ENCODE results near the gene APOBEC3F. TPM values are rescaled to one million over a fixed set of nuclear protein-coding genes. Genes with fewer than 3 reads are reported as not detected.
A peak's percentile ranks its signal among the peaks of the same experiment; 100 is the strongest.
"Not testable (repeated sequence)": the region's sequence is repeated elsewhere in the genome, so short reads cannot be mapped to it uniquely, and the experiment has no call there.

APOBEC3F gene
- total and polyA plus RNA-seq, 2 experiments from 2014 or later, result 6.2 to 10.1 TPM

DNA sequence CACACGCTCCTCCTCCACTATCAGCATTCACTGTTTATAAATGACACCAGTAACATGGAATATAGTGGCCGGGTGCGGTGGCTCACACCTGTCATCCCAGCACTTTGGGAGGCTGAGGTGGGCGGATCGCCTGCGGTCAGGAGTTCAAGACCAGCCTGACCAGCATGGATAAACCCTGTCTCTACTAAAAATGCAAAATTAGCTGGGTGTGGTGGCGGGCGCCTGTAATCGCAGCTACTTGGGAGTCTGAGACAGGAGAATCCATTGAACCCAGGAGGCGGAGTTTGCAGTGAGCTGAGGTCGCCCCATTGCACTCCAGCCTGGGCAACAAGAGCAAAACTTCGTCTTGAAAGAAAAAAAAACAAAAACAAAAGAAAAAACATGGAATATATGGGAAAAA, 37.2 kb downstream of the APOBEC3F start:
- H3K9me3 ChIP-seq (ENCODE audit: low read depth); H4K20me1 ChIP-seq (ENCODE audit: insufficient read depth); H3K27ac ChIP-seq; H3F3A ChIP-seq (ENCODE audit: insufficient read depth); H3K9me2 ChIP-seq (ENCODE audit: insufficient read depth); H3K9ac ChIP-seq; DNase-seq; H3K27me3 ChIP-seq (replicated peaks; ENCODE audit: insufficient read depth); H3K36me3 ChIP-seq (ENCODE audit: low read depth); in situ Hi-C loops (cut with MboI); H3K4me2 ChIP-seq (ENCODE audit: unreplicated experiment); H3K4me1 ChIP-seq (ENCODE audit: insufficient read depth); H3K79me2 ChIP-seq (ENCODE audit: insufficient read depth): not testable (repeated sequence)
- H3K4me3 ChIP-seq, result peak overlapping the region; percentile 79
- H2AFZ ChIP-seq, result peak overlapping the region; percentile 86; the same call in 1 of the 2 replicates
- 79% methylated on average over 12 of the region's 12 CpGs for WGBS, 2 experiments (ENCODE audit: low coverage in 1 of 2, low lambda C conversion rate in 2 of 2, missing lambda C conversion rate in 2 of 2)

DNA sequence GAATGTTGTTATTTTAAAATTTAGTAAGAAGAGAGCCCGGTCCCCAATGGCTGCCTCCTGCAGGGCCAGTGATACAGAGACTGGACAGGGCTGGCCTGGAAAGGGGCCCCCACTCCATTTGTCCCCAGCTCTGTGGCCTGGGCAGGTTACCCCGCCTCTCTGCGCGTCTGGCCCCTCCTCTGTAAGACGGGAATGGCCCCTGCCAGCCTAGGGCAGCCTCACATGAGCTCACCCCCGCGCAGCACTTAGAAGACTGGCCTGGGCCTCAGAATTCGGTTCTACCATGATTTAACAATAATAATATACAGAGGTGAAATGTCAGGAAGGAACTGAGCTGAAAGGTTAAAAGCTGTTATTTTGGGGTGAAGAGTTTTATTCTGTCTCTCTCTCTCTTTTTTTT, 37.7 kb downstream of the APOBEC3F start:
- H3K36me3 ChIP-seq (ENCODE audit: low read depth), result no peaks in the 10 kb centered on the region
- H3K4me3 ChIP-seq, result no peak overlapping the region
- no peak overlapping the region for H3K9ac ChIP-seq
- no peak for TF ChIP-seq EZH2phosphoT487 (IDR thresholded peaks at IDR 0.05; ENCODE audit: insufficient read depth, low read depth)
- no peak for TF ChIP-seq EZH2 (IDR thresholded peaks at IDR 0.05; ENCODE audit: insufficient read depth, poor library complexity, severe bottlenecking)
- no peak overlapping the region for H3K4me2 ChIP-seq (ENCODE audit: unreplicated experiment)
- H3K27me3 ChIP-seq (replicated peaks; ENCODE audit: insufficient read depth), result no peaks in the 10 kb centered on the region
- 87 to 90% methylated on average over 8 of the region's 8 CpGs for WGBS, 2 experiments (ENCODE audit: low coverage in 1 of 2, low lambda C conversion rate in 2 of 2, missing lambda C conversion rate in 2 of 2)
- in situ Hi-C loops (cut with MboI), result no loop called here
- no peak overlapping the region for H2AFZ ChIP-seq
- no peak for DNase-seq
- no peaks in the 10 kb centered on the region for H3K9me2 ChIP-seq (ENCODE audit: insufficient read depth)
- H3K27ac ChIP-seq, result no peak overlapping the region
- no peaks in the 10 kb centered on the region for H3K79me2 ChIP-seq (ENCODE audit: insufficient read depth)
- no peaks in the 10 kb centered on the region for H3K4me1 ChIP-seq (ENCODE audit: insufficient read depth)
- H4K20me1 ChIP-seq (ENCODE audit: insufficient read depth), result no peaks in the 10 kb centered on the region
- no peaks in the 10 kb centered on the region for H3F3A ChIP-seq (ENCODE audit: insufficient read depth)
- no peaks in the 10 kb centered on the region for H3K9me3 ChIP-seq (ENCODE audit: low read depth)

GRCh38 chr22:39079054-39079637, 38.5 kb downstream of the APOBEC3F start:
- H3K36me3 ChIP-seq (ENCODE audit: low read depth); H3K27me3 ChIP-seq (replicated peaks; ENCODE audit: insufficient read depth); H3K4me2 ChIP-seq (ENCODE audit: unreplicated experiment); H3K9me2 ChIP-seq (ENCODE audit: insufficient read depth); in situ Hi-C loops (cut with MboI); H3K4me1 ChIP-seq (ENCODE audit: insufficient read depth); H3K79me2 ChIP-seq (ENCODE audit: insufficient read depth); H3K27ac ChIP-seq; H3F3A ChIP-seq (ENCODE audit: insufficient read depth); H3K4me3 ChIP-seq; H3K9me3 ChIP-seq (ENCODE audit: low read depth); H3K9ac ChIP-seq; H4K20me1 ChIP-seq (ENCODE audit: insufficient read depth); DNase-seq; H2AFZ ChIP-seq: not testable (repeated sequence)
- WGBS, 2 experiments (ENCODE audit: low coverage in 1 of 2, low lambda C conversion rate in 2 of 2, missing lambda C conversion rate in 2 of 2), result 92 to 97% methylated on average over 20 to 24 of the region's 24 CpGs

- Histone ChIP-seq H3K27me3 (replicated peaks; ENCODE audit: insufficient read depth) (no peaks in the 10 kb centered on the region), H3K27ac (no peak overlapping the region), H3K36me3 (ENCODE audit: low read depth) (no peaks in the 10 kb centered on the region), H2AFZ (no peak overlapping the region), H3K79me2 (ENCODE audit: insufficient read depth) (no peaks in the 10 kb centered on the region), H3K4me2 (ENCODE audit: unreplicated experiment) (no peak overlapping the region), H3F3A (ENCODE audit: insufficient read depth) (no peaks in the 10 kb centered on the region), H3K4me1 (ENCODE audit: insufficient read depth) (no peaks in the 10 kb centered on the region), H3K4me3 (no peak overlapping the region), H4K20me1 (ENCODE audit: insufficient read depth) (no peaks in the 10 kb centered on the region), H3K9ac (no peak overlapping the region), H3K9me2 (ENCODE audit: insufficient read depth) (no peaks in the 10 kb centered on the region), H3K9me3 (ENCODE audit: low read depth) (no peaks in the 10 kb centered on the region)
- WGBS, 2 experiments (ENCODE audit: low coverage in 1 of 2, low lambda C conversion rate in 2 of 2, missing lambda C conversion rate in 2 of 2), result 84 to 87% methylated on average over 9 of the region's 9 CpGs
- no peak for TF ChIP-seq EZH2phosphoT487 (IDR thresholded peaks at IDR 0.05; ENCODE audit: insufficient read depth, low read depth)
- no peak for TF ChIP-seq EZH2 (IDR thresholded peaks at IDR 0.05; ENCODE audit: insufficient read depth, poor library complexity, severe bottlenecking)
- in situ Hi-C loops (cut with MboI), result no loop called here
- DNase-seq, result no peak
These were observed 39.5 kb downstream of the APOBEC3F start for GRCh38 chr22:39080052-39080762.

DNA sequence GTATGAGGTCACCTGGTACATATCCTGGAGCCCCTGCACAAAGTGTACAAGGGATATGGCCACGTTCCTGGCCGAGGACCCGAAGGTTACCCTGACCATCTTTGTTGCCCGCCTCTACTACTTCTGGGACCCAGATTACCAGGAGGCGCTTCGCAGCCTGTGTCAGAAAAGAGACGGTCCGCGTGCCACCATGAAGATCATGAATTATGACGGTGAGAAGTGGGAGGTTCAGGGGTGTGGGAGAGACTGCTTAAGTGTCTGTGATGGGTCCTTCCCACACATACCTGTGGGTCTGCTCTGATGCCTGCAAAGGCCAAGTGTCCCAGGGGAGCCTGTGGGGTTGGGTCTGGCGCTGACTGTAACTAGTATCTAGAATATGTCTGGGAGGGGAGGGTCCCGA, 40.4 kb downstream of the APOBEC3F start:
- Histone ChIP-seq H3K4me2 (ENCODE audit: unreplicated experiment) (no peak overlapping the region), H4K20me1 (ENCODE audit: insufficient read depth) (no peaks in the 10 kb centered on the region), H3K9me3 (ENCODE audit: low read depth) (no peaks in the 10 kb centered on the region), H3K4me3 (no peak overlapping the region), H3K9me2 (ENCODE audit: insufficient read depth) (no peaks in the 10 kb centered on the region), H3K36me3 (ENCODE audit: low read depth) (no peaks in the 10 kb centered on the region), H3K9ac (no peak overlapping the region), H3F3A (ENCODE audit: insufficient read depth) (no peaks in the 10 kb centered on the region), H3K27me3 (replicated peaks; ENCODE audit: insufficient read depth) (no peaks in the 10 kb centered on the region), H3K4me1 (ENCODE audit: insufficient read depth) (no peaks in the 10 kb centered on the region), H3K27ac (no peak overlapping the region), H2AFZ (no peak overlapping the region), H3K79me2 (ENCODE audit: insufficient read depth) (no peaks in the 10 kb centered on the region)
- in situ Hi-C loops (cut with MboI), result no loop called here
- DNase-seq, result no peak
- 88 to 91% methylated on average over 12 of the region's 12 CpGs for WGBS, 2 experiments (ENCODE audit: low coverage in 1 of 2, low lambda C conversion rate in 2 of 2, missing lambda C conversion rate in 2 of 2)
- no peak for TF ChIP-seq EZH2 (IDR thresholded peaks at IDR 0.05; ENCODE audit: insufficient read depth, poor library complexity, severe bottlenecking)
- no peak for TF ChIP-seq EZH2phosphoT487 (IDR thresholded peaks at IDR 0.05; ENCODE audit: insufficient read depth, low read depth)

Data from GM23248 (cell line).